NAMALWA (cell line): ENCODE results near the gene FBXO11.
"Not testable (repeated sequence)": the region's sequence is repeated elsewhere in the genome, so short reads cannot be mapped to it uniquely, and the experiment has no call there.

Experiments used
- DNase-seq: peaks from one replicate; pipeline ENCODE4 v3.0.0-alpha.2; 2015; ENCODE audit warnings: low spot score

The FBXO11 gene

GRCh38 chr2:47906157-47907038, at the start of gene FBXO11:
TSS of gene FBXO11 (minus strand) at chr2:47906498. CDS start at chr2:47905720, 778 bp downstream.
- peak; percentile 99 for DNase-seq

GRCh38 chr2:47950340-47951301, 44.3 kb upstream of the FBXO11 start:
- DNase-seq = no peak

GRCh38 chr2:47946593-47946992, 40.3 kb upstream of the FBXO11 start:
- no peak for DNase-seq

- no peak for DNase-seq
Observed at GRCh38 chr2:47945046-47945781, 38.9 kb upstream of the FBXO11 start.

GRCh38 chr2:47941936-47942335, 35.6 kb upstream of the FBXO11 start:
- DNase-seq = no peak

- DNase-seq = no peak
Observed at GRCh38 chr2:47937677-47938076, 31.4 kb upstream of the FBXO11 start.

- DNase-seq = no peak
Observed at GRCh38 chr2:47935071-47935470, 28.8 kb upstream of the FBXO11 start.

DNA sequence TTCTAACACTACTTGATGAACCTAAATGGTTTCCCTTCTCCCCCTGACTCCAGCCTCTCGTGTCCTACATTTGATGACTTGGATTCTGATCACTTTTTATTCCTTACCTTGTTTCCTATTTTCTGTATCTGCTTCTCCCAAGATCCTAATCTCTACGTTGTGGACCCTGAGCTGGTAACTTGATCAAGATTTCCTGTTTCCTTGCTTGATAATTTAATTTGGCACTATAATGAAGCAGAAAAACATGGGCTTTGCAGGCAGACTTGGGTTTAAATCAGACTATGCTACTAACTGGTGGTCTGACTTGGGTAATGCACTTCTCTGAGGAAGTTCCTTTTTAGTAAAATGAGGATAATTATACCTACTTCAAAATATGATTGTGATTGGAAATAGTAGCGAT, 11.7 kb upstream of the FBXO11 start:
- no peak for DNase-seq

DNA sequence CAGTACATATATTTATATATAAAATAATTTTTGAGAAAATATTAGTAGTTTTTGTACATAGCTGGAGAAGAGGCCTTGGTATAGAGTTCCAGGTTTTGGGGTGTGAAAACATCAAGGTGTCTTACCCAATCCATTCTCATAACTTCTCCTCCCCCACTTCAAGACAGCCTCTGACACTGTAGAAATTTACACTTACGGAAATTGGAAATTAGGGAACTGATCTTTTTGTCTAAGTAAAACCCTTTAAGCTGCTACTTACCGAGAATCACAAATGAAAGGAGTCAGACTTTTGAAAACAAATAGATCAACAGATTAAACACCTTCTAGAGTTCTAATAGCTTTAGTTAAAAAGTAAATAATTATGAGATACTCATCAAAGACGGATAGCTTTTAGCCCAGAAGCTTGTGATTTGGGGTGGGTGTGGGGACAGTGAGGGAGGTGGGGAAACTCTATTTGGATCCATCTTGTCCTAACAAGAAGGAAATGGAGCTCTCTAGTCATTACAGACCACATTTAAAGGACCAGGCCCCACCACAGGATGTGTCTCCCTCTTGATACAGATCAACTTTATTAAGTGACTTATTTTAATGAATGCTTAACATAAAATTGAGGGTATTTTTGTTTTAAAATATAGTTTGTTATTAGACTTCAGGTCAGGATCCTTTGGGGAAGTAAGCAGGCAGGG, 11.1 kb upstream of the FBXO11 start:
- no peak for DNase-seq

DNA sequence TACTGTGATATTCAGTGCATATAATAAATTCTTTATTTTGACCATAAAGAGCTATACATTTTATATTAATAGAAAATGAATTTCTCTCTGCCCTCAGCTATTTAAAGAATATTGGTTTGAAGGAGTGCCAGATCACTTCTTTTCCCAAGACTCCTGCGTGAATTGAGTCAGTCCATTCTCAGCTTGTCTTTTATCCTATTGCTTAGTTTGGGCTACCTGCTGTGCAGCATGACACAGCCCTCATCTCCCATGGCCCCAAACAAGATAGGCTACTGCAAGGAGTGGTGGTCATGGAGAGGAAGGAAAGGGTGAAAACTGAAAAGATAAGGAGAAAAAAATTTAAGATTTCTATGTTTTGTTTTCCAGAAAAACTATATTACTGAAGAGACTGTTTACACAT, 10.1 kb upstream of the FBXO11 start:
- no peak for DNase-seq

DNA sequence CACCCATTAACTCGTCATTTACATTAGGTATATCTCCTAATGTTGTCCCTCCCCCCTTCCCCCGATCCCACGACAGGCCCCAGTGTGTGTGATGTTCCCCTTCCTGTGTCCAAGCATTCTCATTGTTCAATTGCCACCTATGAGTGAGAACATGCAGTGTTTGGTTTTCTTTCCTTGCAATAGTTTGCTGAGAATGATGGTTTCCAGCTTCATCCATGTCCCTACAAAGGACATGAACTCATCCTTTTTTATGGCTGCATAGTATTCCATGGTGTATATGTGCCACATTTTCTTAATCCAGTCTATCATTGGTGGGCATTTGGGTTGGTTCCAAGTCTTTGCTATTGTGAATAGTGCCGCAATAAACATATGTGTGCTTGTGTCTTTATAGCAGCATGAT, 4.4 kb upstream of the FBXO11 start:
- not testable (repeated sequence) for DNase-seq

DNA sequence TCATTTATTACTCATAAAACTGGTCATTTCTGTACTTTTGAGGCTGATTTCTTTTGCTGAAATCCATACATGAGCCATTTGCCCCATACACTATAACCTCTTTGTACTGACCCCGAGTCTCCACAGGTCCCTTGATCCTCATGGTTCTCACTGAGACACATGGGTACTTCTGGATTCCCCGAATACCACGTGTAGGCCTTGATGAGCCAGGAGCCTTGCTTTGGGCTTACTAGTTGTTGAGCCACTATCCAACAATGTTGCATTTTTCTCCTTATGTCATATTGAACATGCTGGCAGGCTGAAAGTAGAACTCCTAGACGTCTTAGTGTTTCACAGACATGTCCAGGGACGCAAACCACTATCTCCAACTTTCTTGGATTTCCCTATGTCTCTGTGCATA, 2.4 kb upstream of the FBXO11 start:
- DNase-seq = no peak

DNA sequence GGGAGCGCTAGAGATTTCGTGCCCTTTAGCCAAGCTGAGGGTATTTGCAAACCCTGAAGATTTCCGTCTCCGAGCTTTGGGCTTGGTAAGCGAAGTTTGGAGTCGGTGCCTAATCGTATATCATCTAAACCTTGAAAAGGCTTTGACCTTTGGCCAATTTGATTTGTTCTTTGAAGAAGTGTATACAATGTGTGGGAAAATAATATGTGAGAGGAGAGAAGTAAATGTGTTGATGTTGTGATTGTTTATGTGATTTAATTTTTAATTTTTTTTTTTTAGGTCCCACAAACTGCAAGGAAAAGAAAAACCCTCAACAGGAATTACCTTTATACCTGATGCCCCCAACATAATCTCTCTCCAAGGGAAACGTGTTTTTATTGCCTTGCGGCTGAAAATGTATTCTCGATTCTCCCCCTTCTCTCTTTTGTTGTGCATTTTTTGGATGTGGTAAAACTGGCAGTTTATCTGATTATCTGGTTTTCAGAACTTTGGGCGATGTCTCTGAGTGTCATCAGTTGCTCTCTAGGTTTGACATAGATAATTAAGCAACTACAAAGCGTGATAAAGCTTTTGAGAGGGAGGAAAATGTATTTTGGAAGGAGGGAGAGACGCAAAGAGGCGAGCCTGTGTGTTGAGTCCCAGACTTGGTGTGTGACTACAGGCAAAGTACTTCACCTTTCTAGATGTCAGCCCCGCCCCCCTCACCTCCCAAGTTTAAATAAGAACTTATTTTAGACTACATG, 912 bp upstream of the FBXO11 start:
- peak; percentile 48 for DNase-seq

- peak; percentile 71 for DNase-seq
Observed at GRCh38 chr2:47905386-47906156, 727 bp downstream of the FBXO11 start.

- DNase-seq = no peak
Observed at GRCh38 chr2:47903781-47904490, 2.4 kb downstream of the FBXO11 start.

- not testable (repeated sequence) for DNase-seq
Observed at GRCh38 chr2:47901892-47902291, 4.4 kb downstream of the FBXO11 start.

- DNase-seq = no peak
Observed at GRCh38 chr2:47900857-47901256, 5.4 kb downstream of the FBXO11 start.

GRCh38 chr2:47899915-47900816, 6.1 kb downstream of the FBXO11 start:
- DNase-seq = no peak
